KBM-7 (cell line): ENCODE data around the gene INPP4B.
A peak's percentile ranks its signal among the peaks of the same experiment; 100 is the strongest.
"Not testable (repeated sequence)": the region's sequence is repeated elsewhere in the genome, so short reads cannot be mapped to it uniquely, and the experiment has no call there.

Experiments
- DNase-seq: peaks from one replicate; pipeline ENCODE4 v3.0.0-alpha.2; 2015
- in situ Hi-C: fragments of 300-500 bp; cut with MboI; formaldehyde crosslinking; loops from 2 replicates; pipeline ENCODE4 v1.14.3; 2020; ENCODE audit warnings: low sequenced_read_pairs, low pct_unique_long_range_greater_than_20kb, mixed read lengths

INPP4B gene

GRCh38 chr4:142698552-142698951, 147.5 kb downstream of the INPP4B start:
- DNase-seq, result no peak
- in situ Hi-C loops, result no loop called here

DNA sequence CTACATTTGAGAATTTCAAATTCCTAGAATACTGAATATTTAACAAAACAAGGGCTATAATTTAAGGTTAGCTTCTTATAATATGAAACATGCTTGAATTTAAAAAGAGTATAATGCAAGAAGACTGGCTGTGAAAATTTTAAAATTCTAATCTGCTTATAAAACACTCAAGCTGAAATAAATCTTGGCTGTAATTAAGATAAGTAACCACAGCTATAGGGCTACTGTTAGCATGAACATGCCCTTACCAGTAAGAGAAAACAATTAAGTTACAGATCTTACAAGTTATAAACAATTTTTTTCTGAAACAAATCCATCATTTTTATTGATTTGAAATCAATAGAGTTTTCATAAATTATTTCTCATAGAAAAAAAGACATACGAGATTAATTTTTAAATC, 148.2 kb downstream of the INPP4B start:
- DNase-seq, result no peak
- in situ Hi-C loops, result no loop called here

- in situ Hi-C loops, result no loop called here
- DNase-seq, result no peak
Measured at GRCh38 chr4:142697320-142697719, 148.8 kb downstream of the INPP4B start.

- peak; percentile 47 for DNase-seq
- in situ Hi-C loops, result no loop called here
Measured at GRCh38 chr4:142696334-142697122, 149.6 kb downstream of the INPP4B start.

DNA sequence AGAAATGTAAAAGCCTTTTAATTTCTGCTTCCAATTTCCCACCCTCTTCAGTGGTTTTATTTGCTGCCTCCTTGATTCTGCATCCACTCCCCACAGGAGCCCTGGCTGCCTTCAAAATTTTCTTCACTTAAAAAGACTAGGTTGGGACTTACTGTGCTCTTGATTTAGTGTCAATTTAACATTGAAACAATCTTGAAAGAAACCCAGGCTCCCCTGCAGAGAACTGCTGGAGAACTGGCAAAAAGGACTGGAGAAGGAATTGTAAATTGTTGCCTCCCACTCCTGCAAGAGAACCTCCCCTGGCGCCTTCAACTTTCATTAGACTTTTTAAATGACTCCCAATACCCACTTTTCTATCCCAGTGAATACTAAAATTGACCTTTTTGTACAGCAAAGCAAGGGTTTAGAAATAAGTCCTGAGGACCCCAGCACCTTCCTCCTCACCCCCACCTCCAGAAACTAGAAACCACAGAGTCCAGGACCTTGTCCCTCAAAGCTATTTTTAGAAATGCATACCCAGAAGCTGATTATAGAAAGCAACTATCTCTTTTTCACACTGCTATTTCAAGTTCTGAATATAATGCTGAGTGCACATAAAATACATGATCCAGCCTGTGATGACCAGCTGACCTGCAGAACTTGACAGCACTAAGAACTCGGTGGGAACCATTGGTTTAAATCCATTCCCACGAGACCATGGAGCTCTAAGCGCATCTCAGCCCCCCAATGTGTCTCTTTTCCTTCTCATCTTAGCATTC, 155.5 kb downstream of the INPP4B start:
- in situ Hi-C loops, result no loop called here
- DNase-seq, result no peak

DNA sequence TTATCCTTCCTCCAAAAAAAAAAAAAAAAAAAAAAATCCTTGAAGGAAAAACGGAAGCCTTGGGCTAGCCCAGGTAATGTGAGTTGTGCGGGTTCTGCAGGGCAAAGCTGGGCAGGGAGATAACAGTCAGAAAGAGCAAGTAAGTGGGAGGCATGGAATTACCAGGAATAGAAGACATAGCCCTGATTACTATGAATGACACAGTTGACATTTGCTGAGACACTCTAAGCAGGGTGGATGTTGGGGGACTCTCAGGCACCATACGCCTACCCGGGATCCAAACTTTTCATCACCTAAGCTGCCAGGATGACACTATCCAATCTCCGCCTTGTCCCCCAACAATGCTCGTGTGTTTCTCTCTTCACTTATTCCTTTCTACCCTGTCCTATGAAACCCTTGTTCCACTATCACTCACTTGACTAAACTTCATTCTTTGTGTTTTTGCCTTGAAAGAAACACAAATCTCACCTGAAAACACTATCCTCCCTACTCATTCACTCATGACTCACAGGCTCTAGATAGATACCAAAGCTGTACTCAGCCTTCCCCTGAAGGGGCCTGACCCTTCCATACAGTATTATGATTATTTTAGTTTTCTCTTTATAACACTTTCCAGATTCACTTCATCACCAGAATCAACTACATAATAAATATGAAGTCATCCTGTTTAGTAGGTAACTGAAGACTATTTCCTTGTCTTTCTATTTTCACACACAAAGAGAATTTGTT, 158.4 kb downstream of the INPP4B start:
- in situ Hi-C loops, result no loop called here
- DNase-seq, result no peak

DNA sequence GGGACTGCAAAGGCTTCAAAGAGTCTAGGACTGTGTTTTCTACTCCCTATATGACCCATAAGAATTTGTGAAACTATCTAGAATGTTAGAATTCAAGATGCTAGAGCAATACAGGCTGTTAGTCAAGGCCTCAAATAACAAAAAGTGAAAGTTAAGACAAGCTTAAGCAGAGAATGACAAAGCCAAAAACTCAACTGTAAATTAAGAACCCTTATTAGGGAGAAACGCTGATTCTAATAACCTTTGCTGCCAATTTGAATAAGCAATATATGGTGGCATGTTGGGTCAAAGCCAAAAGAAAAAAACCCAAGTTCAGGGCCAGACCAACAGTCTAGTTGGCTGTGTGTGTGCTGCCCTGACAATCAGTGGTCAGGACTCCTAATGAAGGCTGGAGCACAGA, 160.0 kb downstream of the INPP4B start:
- DNase-seq, result no peak
- in situ Hi-C loops, result no loop called here

- no peak for DNase-seq
- in situ Hi-C loops, result no loop called here
Measured at GRCh38 chr4:142683997-142684396, 162.1 kb downstream of the INPP4B start.

DNA sequence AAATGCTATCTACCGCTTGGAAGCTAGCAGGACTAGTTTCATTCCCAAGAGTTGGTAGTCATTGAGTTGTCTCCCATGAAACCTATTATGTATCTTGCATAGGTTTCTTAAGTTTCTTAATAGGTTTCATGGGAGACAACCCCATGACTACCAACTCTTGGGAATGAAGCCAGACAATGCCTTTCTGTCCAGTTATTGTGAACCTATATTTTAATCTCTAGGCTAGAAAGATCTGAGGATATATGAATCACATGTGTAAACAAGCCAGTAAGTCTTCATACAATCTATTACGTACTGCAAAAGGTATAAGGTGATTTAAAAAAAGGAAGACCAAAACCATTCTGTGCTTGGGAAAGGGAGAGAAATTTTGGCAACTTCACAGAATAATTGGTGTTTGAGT, 162.6 kb downstream of the INPP4B start:
- DNase-seq, result no peak
- in situ Hi-C loops, result no loop called here

DNA sequence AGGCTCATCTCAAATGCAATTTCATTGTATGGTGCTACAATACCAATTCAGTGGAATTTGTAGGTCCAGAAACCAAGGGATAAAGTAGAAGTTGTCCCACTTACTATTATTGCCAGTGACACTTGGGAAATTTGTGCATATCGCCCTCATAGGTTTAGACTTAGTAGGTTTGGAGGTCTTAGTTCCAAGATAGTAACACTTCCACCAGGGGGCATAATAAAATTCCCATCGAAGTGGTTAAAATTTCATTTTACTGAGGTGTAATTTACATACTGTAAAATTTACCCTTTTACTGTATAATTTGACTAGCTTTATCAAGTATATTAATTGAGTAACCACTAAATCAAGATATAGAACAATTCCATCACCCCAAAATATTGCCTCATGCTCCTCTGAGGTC, 174.6 kb downstream of the INPP4B start:
- in situ Hi-C loops, result no loop called here

DNA sequence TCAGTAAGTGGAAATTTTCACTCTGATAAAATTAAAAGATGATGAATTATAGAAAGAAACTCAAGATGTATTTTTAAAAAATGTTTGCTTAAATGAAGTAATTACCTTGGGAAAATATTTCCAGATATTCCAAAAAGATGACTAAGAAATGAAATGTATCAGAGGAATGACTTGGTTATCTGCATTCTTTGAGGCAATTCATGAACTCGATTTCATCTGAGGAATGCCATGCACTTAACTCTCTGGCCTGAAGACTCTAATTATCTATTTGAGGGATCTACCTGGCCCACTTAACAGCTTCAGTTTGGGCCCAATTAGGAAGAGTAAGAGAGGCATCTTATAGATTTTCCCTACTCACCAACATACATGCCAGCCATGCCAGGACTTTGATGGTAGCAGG, 182.3 kb downstream of the INPP4B start:
- no peak for DNase-seq
- in situ Hi-C loops, result no loop called here

More for the DNA sequence above, 174.6 kb downstream of the INPP4B start:
- no peak for DNase-seq

GRCh38 chr4:142660728-142661127, 185.4 kb downstream of the INPP4B start:
- DNase-seq, result no peak
- in situ Hi-C loops, result no loop called here

DNA sequence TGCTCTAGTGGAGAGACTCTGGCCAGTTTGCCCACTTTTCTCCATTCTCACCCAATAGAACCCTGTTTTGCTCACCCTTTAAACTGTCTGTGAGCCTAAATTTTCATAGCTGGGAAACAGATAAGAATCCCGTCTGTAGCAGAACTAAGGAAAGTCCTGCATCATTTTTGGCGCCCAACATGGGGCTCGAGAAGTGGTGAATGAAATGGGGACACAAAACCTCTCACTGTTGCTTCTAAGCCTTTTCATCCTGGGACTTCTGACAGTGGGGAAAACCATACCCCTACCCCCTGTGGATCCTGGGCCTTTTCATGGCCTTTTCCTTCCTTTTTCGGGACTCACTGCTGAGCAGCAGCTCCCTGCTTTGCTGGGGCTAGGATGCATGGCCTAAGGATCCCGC, 189.9 kb downstream of the INPP4B start:
- peak; percentile 24 for DNase-seq
- in situ Hi-C loops, result no loop called here

- in situ Hi-C loops, result no loop called here
- no peak for DNase-seq
Measured at GRCh38 chr4:142648378-142648777, 197.7 kb downstream of the INPP4B start.

DNA sequence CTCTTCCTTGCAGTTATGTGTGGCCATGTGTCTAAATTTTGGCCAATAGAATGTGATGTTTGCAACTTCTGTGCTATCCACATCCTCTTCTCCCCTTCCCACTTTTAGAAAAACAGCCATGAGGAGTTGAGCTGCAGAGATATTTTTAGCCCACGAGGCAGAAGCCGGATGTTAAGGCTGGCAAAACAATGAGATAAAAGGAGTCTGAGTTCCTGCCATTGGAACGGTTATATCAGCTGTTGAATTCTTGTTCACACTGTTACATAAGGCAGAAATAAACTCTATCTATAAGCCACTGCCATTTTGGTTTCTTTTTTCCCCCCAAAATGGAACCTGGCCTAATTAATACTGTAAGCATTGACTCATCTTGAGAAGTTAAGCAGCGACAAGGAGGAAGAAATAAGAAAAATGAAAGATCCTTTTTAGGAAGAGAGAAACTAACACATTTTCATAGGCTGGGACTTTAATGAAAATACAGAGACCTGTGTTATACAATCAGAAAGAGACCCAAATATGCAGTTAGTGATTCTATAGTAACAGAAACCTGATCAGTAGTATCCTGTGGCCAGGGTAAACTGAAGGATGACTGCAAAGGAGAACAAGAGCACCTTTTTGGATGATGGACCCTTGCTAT, 200.5 kb downstream of the INPP4B start:
- in situ Hi-C loops, result no loop called here
- DNase-seq, result peak; percentile 96

DNA sequence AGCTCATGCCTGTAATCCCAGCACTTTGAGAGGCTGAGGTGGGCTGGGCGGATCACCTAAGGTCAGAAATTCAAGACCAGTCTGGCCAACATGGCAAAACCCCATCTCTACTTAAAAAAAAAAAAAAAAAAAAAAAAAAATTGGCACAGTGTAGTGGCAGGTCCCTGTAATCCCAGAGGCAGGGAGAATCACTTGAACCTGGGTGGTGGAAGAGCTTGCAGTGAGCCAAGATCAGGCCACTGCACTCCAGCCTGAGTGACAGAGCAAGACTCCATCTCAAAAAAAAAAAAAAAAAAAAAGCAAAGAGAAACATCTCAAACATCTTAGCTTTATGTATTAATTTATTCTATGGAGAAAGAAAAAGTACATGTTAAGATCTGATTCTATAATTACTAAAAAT, 201.5 kb downstream of the INPP4B start:
- in situ Hi-C loops, result not testable (repeated sequence)
- peak; percentile 7 for DNase-seq

GRCh38 chr4:142637614-142638013, 208.5 kb downstream of the INPP4B start:
- in situ Hi-C loops, result no loop called here
- DNase-seq, result no peak

DNA sequence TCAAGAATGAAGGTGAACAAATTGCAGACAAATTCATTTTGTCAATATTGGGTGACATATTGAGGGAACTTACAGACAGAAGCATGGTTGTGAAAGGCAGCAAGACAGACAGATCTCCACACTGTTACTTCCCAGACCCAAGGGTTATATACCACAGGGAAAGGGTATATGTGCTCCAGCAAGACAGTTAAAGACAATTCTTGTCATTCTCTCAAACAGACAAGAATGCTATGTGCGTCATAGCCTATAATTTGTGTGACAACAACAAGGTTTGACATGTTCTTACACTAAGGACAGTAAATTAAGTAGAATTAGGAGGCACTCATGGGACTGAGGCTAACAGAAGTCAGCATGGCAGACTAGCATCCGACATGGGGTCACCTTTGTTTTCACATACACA, 214.3 kb downstream of the INPP4B start:
- in situ Hi-C loops, result no loop called here
- DNase-seq, result no peak

DNA sequence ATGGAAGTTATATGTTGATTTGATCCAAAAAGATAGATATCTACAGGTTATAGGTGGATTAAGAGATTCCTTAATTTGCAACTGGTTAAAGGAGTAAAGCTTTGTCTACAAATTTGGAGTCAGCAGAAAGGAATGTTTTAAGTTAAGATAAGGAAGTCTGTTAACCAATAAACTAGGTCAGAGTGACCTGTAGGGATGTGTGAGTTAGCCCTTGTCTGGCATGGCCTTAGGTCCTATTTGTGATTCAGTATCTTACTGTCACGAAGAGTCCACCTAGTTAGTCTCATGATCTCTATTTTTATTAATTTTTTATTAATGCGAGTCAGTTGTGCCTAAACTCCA, 230.8 kb downstream of the INPP4B start:
- DNase-seq, result no peak
- in situ Hi-C loops, result no loop called here
